GM12878 (cell line): ENCODE data around the gene SLCO4A1. TPM values are rescaled to one million over a fixed set of nuclear protein-coding genes. Genes with fewer than 3 reads are reported as not detected.

Experiments
- JUND ChIP-seq: IDR thresholded peaks from 2 replicates; pipeline ENCODE4 v1.6.1; 2012; ENCODE audit warnings: low read depth, mild to moderate bottlenecking, low read length, improper control_type of control experiment, moderate library complexity
- KDM1A ChIP-seq: fragments of 200-600 bp; sonication (generic); IDR thresholded peaks from 2 replicates; pipeline ENCODE4 v1.6.1; 2016; ENCODE audit warnings: borderline replicate concordance
- MTA2 ChIP-seq: fragments of 450-650 bp; IDR thresholded peaks from 2 replicates; pipeline ENCODE4 v1.6.1; 2016; ENCODE audit warnings: low read depth, mild to moderate bottlenecking, moderate library complexity
- NFYA ChIP-seq: IDR thresholded peaks from 2 replicates; pipeline ENCODE4 v1.6.1; 2011; ENCODE audit warnings: low read depth, mild to moderate bottlenecking, low read length, improper control_type of control experiment, borderline replicate concordance
- POU2F2 ChIP-seq: IDR thresholded peaks from 3 replicates; pipeline ENCODE4 v1.6.1; 2011; ENCODE audit warnings: low read depth, mild to moderate bottlenecking, low read length, borderline replicate concordance
- SP1 ChIP-seq: IDR thresholded peaks from one replicate; pipeline ENCODE4 v1.6.1; 2011; ENCODE audit warnings: low read depth, low read length
- STAT1 ChIP-seq: fragments of 450-650 bp; conservative IDR thresholded peaks from 2 replicates; pipeline ENCODE4 v1.6.1; 2014; ENCODE audit warnings: antibody characterized with exemption, mild to moderate bottlenecking
- TCF7 ChIP-seq: IDR thresholded peaks from 2 replicates; pipeline ENCODE4 v1.6.1; 2014; ENCODE audit warnings: antibody characterized with exemption, borderline replicate concordance
- ZNF274 ChIP-seq: IDR thresholded peaks from one replicate; pipeline ENCODE4 v1.8.0; 2011; ENCODE audit not compliant: insufficient read length, insufficient read depth
- ZSCAN29 ChIP-seq: fragments of 450-650 bp; IDR thresholded peaks from 2 replicates; pipeline ENCODE4 v1.6.1; 2017; ENCODE audit warnings: mild to moderate bottlenecking, moderate library complexity
- polyA plus RNA-seq, 11 experiments: library from polyadenylated mRNA; depleted of rRNA in 4 of 11; unstranded in 6 of 11; stranded (reverse) in 5 of 11; fragments of >200 nt; fragmentation: Nextera tagmentation in 4 of 11; fragmentation: Illumina TruSeq in 1 of 11; extraction: Ambion mirVana in 4 of 11; extraction: Trizol in 1 of 11; gene quantifications; 1 replicate in 1 of 11; 2 replicates in 10 of 11; pipeline versions ENCODE4 v1.2.1 to v1.2.3, GENCODE V29; 2011 to 2016; ENCODE audit warnings: inconsistent platforms in 2 of 11, missing spikeins in 2 of 11, low read depth in 1 of 11
- total RNA-seq, 4 experiments: library from RNA; depleted of rRNA in 3 of 4; stranded (reverse); fragments of >200 nt in 3 of 4; fragmentation: Illumina TruSeq in 1 of 4; extraction: Trizol in 1 of 4; gene quantifications; 2 replicates each; pipeline versions ENCODE4 v1.2.1 to v1.2.3, GENCODE V29; 2013 to 2021
- TF ChIP-seq, protein P1 (sequence below): IDR thresholded peaks from 2 replicates; pipeline ENCODE4 v1.6.1; 2012; ENCODE audit warnings: improper control_type of control experiment, low read depth, low read length; ENCODE audit not compliant: insufficient replicate concordance
- TF ChIP-seq, protein P2 (sequence below): fragments of 450-650 bp; IDR thresholded peaks from 2 replicates; pipeline ENCODE4 v1.6.1; 2017; ENCODE audit warnings: mild to moderate bottlenecking, low read depth, inconsistent platforms; ENCODE audit not compliant: poor library complexity, severe bottlenecking
- TF ChIP-seq, protein P3 (sequence below): IDR thresholded peaks from 2 replicates; pipeline ENCODE4 v1.6.1; 2011; ENCODE audit warnings: low read depth, mild to moderate bottlenecking, low read length, moderate library complexity, borderline replicate concordance; ENCODE audit errors: extremely low read depth
- TF ChIP-seq, protein P4 (sequence below): fragments of 450-650 bp; IDR thresholded peaks from 2 replicates; pipeline ENCODE4 v1.6.1; 2017; ENCODE audit warnings: mild to moderate bottlenecking, moderate library complexity
- TF ChIP-seq, protein P5 (sequence below): IDR thresholded peaks from 2 replicates; pipeline ENCODE4 v1.6.1; 2012; ENCODE audit warnings: low read length, inconsistent platforms

The SLCO4A1 gene
- total and polyA plus RNA-seq, 10 of the 15 experiments (the other 5 are each of a cell fraction or from before 2014, with no cell fraction given) = 2.1 to 30.7 (median 12.0) TPM

DNA sequence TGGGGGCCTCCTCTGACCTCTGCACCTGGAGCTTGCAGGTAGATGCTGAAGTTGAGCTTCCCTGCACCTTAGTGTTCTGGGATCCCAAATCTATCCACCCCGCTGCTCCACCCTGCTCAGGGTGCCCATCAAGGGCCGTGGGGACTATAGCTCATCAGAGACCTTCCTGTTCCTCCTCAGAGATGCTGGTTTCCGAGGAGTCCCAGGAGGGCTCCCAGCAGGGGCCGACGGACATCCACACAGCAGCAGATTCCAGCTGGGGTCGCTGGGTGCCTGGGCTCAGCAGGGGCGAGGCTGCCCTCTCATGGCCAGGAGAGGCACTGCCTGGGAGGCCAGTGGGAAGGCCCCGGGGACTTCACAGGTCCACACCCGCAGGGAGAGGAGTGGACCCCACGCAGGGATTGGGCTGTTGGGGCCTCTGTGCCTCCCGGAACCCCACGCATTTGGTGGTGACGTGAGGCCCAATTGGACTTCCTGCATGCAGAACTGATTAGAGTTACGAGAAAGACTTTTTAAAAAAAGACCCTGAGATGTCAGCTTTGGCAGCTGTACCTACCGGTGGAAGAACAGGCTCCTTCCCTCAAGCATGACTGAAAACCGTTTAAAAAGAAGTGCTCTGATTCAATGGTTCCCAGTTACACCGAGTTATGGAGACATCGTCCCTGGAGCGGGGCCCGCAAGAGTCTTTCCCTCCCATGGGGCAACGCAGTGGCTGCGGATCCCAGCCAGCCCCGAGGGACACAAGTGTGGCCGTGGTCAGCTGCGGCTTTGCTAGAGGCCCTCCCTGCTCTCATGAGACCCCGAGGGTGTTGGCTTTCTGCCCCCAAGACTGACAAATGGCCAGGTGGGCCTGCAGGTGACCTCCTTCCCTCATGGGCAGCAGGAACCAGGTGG is 25.3 kb upstream of the SLCO4A1 start (continued):
- TF ChIP-seq, protein P1, sequence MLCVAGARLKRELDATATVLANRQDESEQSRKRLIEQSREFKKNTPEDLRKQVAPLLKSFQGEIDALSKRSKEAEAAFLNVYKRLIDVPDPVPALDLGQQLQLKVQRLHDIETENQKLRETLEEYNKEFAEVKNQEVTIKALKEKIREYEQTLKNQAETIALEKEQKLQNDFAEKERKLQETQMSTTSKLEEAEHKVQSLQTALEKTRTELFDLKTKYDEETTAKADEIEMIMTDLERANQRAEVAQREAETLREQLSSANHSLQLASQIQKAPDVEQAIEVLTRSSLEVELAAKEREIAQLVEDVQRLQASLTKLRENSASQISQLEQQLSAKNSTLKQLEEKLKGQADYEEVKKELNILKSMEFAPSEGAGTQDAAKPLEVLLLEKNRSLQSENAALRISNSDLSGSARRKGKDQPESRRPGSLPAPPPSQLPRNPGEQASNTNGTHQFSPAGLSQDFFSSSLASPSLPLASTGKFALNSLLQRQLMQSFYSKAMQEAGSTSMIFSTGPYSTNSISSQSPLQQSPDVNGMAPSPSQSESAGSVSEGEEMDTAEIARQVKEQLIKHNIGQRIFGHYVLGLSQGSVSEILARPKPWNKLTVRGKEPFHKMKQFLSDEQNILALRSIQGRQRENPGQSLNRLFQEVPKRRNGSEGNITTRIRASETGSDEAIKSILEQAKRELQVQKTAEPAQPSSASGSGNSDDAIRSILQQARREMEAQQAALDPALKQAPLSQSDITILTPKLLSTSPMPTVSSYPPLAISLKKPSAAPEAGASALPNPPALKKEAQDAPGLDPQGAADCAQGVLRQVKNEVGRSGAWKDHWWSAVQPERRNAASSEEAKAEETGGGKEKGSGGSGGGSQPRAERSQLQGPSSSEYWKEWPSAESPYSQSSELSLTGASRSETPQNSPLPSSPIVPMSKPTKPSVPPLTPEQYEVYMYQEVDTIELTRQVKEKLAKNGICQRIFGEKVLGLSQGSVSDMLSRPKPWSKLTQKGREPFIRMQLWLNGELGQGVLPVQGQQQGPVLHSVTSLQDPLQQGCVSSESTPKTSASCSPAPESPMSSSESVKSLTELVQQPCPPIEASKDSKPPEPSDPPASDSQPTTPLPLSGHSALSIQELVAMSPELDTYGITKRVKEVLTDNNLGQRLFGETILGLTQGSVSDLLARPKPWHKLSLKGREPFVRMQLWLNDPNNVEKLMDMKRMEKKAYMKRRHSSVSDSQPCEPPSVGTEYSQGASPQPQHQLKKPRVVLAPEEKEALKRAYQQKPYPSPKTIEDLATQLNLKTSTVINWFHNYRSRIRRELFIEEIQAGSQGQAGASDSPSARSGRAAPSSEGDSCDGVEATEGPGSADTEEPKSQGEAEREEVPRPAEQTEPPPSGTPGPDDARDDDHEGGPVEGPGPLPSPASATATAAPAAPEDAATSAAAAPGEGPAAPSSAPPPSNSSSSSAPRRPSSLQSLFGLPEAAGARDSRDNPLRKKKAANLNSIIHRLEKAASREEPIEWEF = no peak
- TF ChIP-seq NFYA = no peak
- TF ChIP-seq JUND = no peak
- 0 out of 3 replicates have a peak, but pooled peaks have one; percentile 17 for TF ChIP-seq POU2F2
- no peak for TF ChIP-seq KDM1A
- TF ChIP-seq, protein P2, sequence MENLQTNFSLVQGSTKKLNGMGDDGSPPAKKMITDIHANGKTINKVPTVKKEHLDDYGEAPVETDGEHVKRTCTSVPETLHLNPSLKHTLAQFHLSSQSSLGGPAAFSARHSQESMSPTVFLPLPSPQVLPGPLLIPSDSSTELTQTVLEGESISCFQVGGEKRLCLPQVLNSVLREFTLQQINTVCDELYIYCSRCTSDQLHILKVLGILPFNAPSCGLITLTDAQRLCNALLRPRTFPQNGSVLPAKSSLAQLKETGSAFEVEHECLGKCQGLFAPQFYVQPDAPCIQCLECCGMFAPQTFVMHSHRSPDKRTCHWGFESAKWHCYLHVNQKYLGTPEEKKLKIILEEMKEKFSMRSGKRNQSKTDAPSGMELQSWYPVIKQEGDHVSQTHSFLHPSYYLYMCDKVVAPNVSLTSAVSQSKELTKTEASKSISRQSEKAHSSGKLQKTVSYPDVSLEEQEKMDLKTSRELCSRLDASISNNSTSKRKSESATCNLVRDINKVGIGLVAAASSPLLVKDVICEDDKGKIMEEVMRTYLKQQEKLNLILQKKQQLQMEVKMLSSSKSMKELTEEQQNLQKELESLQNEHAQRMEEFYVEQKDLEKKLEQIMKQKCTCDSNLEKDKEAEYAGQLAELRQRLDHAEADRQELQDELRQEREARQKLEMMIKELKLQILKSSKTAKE = no peak
- no peak; the same call in 1 of the 2 replicates for TF ChIP-seq MTA2
- TF ChIP-seq, protein P3, sequence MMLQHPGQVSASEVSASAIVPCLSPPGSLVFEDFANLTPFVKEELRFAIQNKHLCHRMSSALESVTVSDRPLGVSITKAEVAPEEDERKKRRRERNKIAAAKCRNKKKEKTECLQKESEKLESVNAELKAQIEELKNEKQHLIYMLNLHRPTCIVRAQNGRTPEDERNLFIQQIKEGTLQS = no peak
- TF ChIP-seq TCF7 = no peak
- TF ChIP-seq, protein P4, sequence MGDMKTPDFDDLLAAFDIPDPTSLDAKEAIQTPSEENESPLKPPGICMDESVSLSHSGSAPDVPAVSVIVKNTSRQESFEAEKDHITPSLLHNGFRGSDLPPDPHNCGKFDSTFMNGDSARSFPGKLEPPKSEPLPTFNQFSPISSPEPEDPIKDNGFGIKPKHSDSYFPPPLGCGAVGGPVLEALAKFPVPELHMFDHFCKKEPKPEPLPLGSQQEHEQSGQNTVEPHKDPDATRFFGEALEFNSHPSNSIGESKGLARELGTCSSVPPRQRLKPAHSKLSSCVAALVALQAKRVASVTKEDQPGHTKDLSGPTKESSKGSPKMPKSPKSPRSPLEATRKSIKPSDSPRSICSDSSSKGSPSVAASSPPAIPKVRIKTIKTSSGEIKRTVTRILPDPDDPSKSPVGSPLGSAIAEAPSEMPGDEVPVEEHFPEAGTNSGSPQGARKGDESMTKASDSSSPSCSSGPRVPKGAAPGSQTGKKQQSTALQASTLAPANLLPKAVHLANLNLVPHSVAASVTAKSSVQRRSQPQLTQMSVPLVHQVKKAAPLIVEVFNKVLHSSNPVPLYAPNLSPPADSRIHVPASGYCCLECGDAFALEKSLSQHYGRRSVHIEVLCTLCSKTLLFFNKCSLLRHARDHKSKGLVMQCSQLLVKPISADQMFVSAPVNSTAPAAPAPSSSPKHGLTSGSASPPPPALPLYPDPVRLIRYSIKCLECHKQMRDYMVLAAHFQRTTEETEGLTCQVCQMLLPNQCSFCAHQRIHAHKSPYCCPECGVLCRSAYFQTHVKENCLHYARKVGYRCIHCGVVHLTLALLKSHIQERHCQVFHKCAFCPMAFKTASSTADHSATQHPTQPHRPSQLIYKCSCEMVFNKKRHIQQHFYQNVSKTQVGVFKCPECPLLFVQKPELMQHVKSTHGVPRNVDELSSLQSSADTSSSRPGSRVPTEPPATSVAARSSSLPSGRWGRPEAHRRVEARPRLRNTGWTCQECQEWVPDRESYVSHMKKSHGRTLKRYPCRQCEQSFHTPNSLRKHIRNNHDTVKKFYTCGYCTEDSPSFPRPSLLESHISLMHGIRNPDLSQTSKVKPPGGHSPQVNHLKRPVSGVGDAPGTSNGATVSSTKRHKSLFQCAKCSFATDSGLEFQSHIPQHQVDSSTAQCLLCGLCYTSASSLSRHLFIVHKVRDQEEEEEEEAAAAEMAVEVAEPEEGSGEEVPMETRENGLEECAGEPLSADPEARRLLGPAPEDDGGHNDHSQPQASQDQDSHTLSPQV = no peak
- TF ChIP-seq, protein P5, sequence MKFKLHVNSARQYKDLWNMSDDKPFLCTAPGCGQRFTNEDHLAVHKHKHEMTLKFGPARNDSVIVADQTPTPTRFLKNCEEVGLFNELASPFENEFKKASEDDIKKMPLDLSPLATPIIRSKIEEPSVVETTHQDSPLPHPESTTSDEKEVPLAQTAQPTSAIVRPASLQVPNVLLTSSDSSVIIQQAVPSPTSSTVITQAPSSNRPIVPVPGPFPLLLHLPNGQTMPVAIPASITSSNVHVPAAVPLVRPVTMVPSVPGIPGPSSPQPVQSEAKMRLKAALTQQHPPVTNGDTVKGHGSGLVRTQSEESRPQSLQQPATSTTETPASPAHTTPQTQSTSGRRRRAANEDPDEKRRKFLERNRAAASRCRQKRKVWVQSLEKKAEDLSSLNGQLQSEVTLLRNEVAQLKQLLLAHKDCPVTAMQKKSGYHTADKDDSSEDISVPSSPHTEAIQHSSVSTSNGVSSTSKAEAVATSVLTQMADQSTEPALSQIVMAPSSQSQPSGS = no peak
- no peak for TF ChIP-seq SP1
- TF ChIP-seq ZNF274 = no peak
- TF ChIP-seq ZSCAN29 = no peak
- TF ChIP-seq STAT1 = no peak
